ENCODE results near the gene CPNE9. TPM values are rescaled to one million over a fixed set of nuclear protein-coding genes. Genes with fewer than 3 reads are reported as not detected.

The CPNE9 gene
- total RNA-seq, 4 donors from 2014 or later, result not detected

GRCh38 chr3:9729419-9729818 is 25.8 kb downstream of the CPNE9 start:
- 89% methylated on average over 10 of the region's 10 CpGs; no CpG with 5 or more reads in 1 of the 2 donors for WGBS, 2 donors (ENCODE audit: low coverage in 1 of 2)
- H3K36me3 ChIP-seq, result no peaks in the 10 kb centered on the region

DNA sequence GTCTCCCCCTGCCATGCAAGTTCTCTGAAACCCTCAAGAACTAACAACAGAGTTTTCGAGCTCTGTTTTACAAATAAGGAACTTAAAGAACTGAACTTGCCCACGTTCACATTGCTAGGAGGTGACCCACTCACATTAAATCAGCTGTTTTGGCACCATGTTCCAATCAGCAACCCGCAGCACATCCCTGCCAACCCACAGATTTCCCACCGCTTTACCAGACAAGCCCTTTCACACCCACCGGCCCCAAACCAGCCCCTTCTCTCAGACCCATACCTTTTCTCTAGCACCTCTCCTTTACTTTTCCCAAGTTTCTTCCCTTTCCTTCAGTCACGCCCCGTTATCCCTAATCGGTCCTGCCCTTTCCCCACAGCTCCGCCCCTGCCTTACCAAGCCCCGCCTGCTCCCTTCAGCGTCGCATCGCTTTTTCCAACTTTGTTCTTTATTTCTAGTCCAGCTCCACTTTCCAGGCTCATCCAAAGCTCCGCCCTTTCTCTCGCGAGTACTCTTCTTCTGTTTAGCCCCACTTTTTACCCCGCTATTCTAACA is 27.1 kb downstream of the CPNE9 start:
- Histone ChIP-seq H3K27me3 (no peaks in the 10 kb centered on the region), H3K9me3 (no peaks in the 10 kb centered on the region), H3K4me1 (peaks cover 13 to 24% (median 20%) of the 10 kb centered on the region in 4 donors), H3K4me3 (peak overlapping the region; percentile 16 to 95 (median 88)), H3K27ac (peak overlapping the region; percentile 89 to 95 (median 93)), H3K36me3 (peaks cover 0 to 5% (median 0%) of the 10 kb centered on the region in 4 donors)
- TF ChIP-seq CTCF (IDR thresholded peaks at IDR 0.05) (peak in 1 of 5 experiments; percentile 7), EP300 (IDR thresholded peaks at IDR 0.05; ENCODE audit: low read depth) (no peak), POLR2AphosphoS5 (IDR thresholded peaks at IDR 0.05) (no peak), POLR2A (IDR thresholded peaks at IDR 0.05) (no peak)
- in situ Hi-C loops (cut with MboI; ENCODE audit: low pct_ligation_motif_present in 1 of 4, low pct_unique_long_range_greater_than_20kb in 1 of 4, low sequenced_read_pairs in 3 of 4), result no loop called here
- no peak for DNase-seq
- WGBS, 2 donors (ENCODE audit: low coverage in 1 of 2), result 2% methylated on average over 14 to 16 of the region's 17 CpGs
- intact Hi-C loops (cut with DNase I; ENCODE audit: low total_unique reads), result no loop called here

More at GRCh38 chr3:9729419-9729818, 25.8 kb downstream of the CPNE9 start:
- TF ChIP-seq CTCF (IDR thresholded peaks at IDR 0.05) (no peak), POLR2AphosphoS5 (IDR thresholded peaks at IDR 0.05) (no peak), POLR2A (IDR thresholded peaks at IDR 0.05) (no peak), EP300 (IDR thresholded peaks at IDR 0.05; ENCODE audit: low read depth) (no peak)
- no peak overlapping the region for H3K27ac ChIP-seq
- H3K9me3 ChIP-seq, result no peaks in the 10 kb centered on the region
- peaks cover 13 to 24% (median 20%) of the 10 kb centered on the region in 4 donors for H3K4me1 ChIP-seq
- in situ Hi-C loops (cut with MboI; ENCODE audit: low pct_ligation_motif_present in 1 of 4, low pct_unique_long_range_greater_than_20kb in 1 of 4, low sequenced_read_pairs in 3 of 4) (no loop called here), intact Hi-C loops (cut with DNase I; ENCODE audit: low total_unique reads) (no loop called here)
- no peak for DNase-seq
- no peak overlapping the region for H3K4me3 ChIP-seq
- no peaks in the 10 kb centered on the region for H3K27me3 ChIP-seq

DNA sequence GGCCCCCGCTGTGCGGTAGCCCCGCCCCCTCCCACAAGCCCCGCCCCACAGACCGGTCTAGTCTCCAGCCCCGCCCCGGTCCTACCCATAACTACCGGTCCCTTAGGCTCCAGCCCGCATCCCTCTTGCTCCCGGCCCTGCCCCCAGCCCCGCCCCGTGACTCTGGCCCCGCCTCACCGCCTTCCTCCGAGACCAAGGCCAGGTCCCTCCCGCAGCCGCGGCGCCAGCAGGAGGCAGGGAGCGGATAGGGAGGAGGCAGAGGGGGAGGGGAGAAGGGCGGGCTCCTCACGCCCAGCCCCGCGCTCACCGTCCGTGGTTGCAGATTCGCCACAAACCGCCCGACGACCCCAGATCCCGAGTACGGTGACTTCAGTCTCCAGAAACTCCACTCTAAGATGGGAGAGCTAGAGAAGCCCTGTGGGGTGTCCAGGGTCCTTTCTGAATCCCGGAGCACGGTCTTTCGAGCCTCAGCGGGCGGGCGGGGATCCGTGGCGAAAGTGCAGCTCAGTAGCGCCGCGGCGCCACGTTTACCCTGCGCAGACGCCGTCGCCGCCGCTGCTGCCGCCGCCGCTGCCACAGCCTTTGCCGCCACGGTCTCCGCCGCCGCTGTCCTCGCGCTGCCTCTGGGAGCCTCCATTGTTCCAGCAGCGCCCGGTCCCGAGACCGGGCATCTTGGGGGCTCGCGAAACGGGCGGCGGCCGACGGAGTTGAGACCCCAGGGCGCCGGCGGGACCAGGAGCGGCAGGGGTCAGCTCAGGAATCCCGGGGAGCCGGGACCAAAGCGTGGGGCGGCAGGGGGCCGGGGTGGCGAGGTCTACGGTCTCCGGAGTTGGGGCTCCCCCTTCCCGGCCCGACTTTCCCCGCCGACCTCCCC is 27.8 kb downstream of the CPNE9 start, which contains the start of gene BRPF1:
Gene BRPF1 (plus strand): TSS at position 530 of the 874 bp plus-strand sequence. CDS start 2,406 bp downstream, outside the sequence.
- H3K4me3 ChIP-seq, result peak within 1 kb of the TSS; percentile 87 to 100 (median 92)
- H3K36me3 ChIP-seq, result peaks cover 0 to 5% (median under 1%) of the 10 kb centered on the region in 4 donors
- peak; percentile 69 for TF ChIP-seq POLR2A (IDR thresholded peaks at IDR 0.05)
- TF ChIP-seq CTCF (IDR thresholded peaks at IDR 0.05), result peak in 3 of 5 experiments; percentile 5 to 23 (median 16)
- no peak for TF ChIP-seq EP300 (IDR thresholded peaks at IDR 0.05; ENCODE audit: low read depth)
- TF ChIP-seq POLR2AphosphoS5 (IDR thresholded peaks at IDR 0.05), result peak; percentile 30 to 67 (median 62)
- no peaks in the 10 kb centered on the region for H3K9me3 ChIP-seq
- H3K27ac ChIP-seq, result peak within 1 kb of the TSS; percentile 89 to 95 (median 93)
- peak; percentile 100 for DNase-seq
- intact Hi-C loops (cut with DNase I; ENCODE audit: low total_unique reads) (no loop called here), in situ Hi-C loops (cut with MboI; ENCODE audit: low pct_ligation_motif_present in 1 of 4, low pct_unique_long_range_greater_than_20kb in 1 of 4, low sequenced_read_pairs in 3 of 4) (no loop called here)
- peaks cover 13 to 24% (median 20%) of the 10 kb centered on the region in 4 donors for H3K4me1 ChIP-seq
- 0% methylated on average over 52 of the region's 88 CpGs; no CpG with 5 or more reads in 1 of the 2 donors for WGBS, 2 donors (ENCODE audit: low coverage in 1 of 2)
- H3K27me3 ChIP-seq, result no peaks in the 10 kb centered on the region
